Measurements from ENCODE around the gene TEAD1. TPM values are rescaled to one million over a fixed set of nuclear protein-coding genes. Genes with fewer than 3 reads are reported as not detected.
"Not testable (repeated sequence)": the region's sequence is repeated elsewhere in the genome, so short reads cannot be mapped to it uniquely, and the experiment has no call there.

Gene TEAD1
- polyA plus RNA-seq, 5 donors = 47.5 to 104 (median 79.0) TPM

- DNase-seq = no peak
These were observed 186.6 kb downstream of the TEAD1 start for GRCh38 chr11:12860827-12861226.

GRCh38 chr11:12862696-12863469 is 188.7 kb downstream of the TEAD1 start:
- peak; percentile 81 to 88 for DNase-seq

- DNase-seq = peak in 1 of 2 donors; percentile 36
These were observed 189.4 kb downstream of the TEAD1 start for GRCh38 chr11:12863605-12864121.

- DNase-seq = peak; percentile 77 to 80
These were observed 190.3 kb downstream of the TEAD1 start for GRCh38 chr11:12864316-12865156.

- DNase-seq = no peak
These were observed 191.8 kb downstream of the TEAD1 start for GRCh38 chr11:12865863-12866595.

GRCh38 chr11:12867531-12867930 is 193.3 kb downstream of the TEAD1 start:
- DNase-seq = no peak

GRCh38 chr11:12868315-12869073 is 194.3 kb downstream of the TEAD1 start:
- no peak for DNase-seq

- DNase-seq = no peak
These were observed 197.0 kb downstream of the TEAD1 start for GRCh38 chr11:12871241-12871640.

GRCh38 chr11:12871788-12872321 is 197.6 kb downstream of the TEAD1 start:
- DNase-seq = no peak

GRCh38 chr11:12876340-12876739 is 202.1 kb downstream of the TEAD1 start:
- DNase-seq = no peak

- no peak for DNase-seq
These were observed 202.8 kb downstream of the TEAD1 start for GRCh38 chr11:12876988-12877387.

- DNase-seq = not testable (repeated sequence)
These were observed 203.3 kb downstream of the TEAD1 start for GRCh38 chr11:12877508-12877907.

GRCh38 chr11:12880327-12880726 is 206.1 kb downstream of the TEAD1 start:
- no peak for DNase-seq

- no peak for DNase-seq
These were observed 208.4 kb downstream of the TEAD1 start for GRCh38 chr11:12882670-12883069.

GRCh38 chr11:12884751-12885318 is 210.6 kb downstream of the TEAD1 start:
- DNase-seq = no peak

GRCh38 chr11:12885717-12886239 is 211.6 kb downstream of the TEAD1 start:
- no peak for DNase-seq

- no peak for DNase-seq
These were observed 212.3 kb downstream of the TEAD1 start for GRCh38 chr11:12886508-12886907.

- peak; percentile 71 to 80 for DNase-seq
These were observed 214.4 kb downstream of the TEAD1 start for GRCh38 chr11:12888525-12889158.

GRCh38 chr11:12889243-12889642 is 215.0 kb downstream of the TEAD1 start:
- no peak for DNase-seq

GRCh38 chr11:12890476-12890875 is 216.3 kb downstream of the TEAD1 start:
- no peak for DNase-seq
